IMR-90 (cell line): ENCODE results near the gene ERP44. TPM values are rescaled to one million over a fixed set of nuclear protein-coding genes. Genes with fewer than 3 reads are reported as not detected.

Source experiments
- ATAC-seq: fragments of 200-7000 bp; cut with Tn5 transposase; 2 replicates; pipeline ENCODE4 v1.9.1; 2020; ENCODE audit warnings: low read depth, mild to moderate bottlenecking, moderate library complexity
- BruUV-seq: library from RNA; stranded (reverse); fragments of 400-500 nt; replicated peaks from 2 replicates; lab custom pipeline; 2021; lab: Mats Ljungman, UMichigan
- CTCF ChIA-PET: fragments of 300-600 bp; formaldehyde crosslinking; extraction: SDS; loops from one replicate; lab custom pipeline; 2021; ENCODE audit warnings: antibody characterized with exemption; lab: Yijun Ruan, JAX
- POLR2A ChIA-PET: fragments of 300-600 bp; sonication (Branson Sonifier 250); formaldehyde crosslinking; loops from one replicate; lab custom pipeline; 2022; ENCODE audit warnings: antibody characterized with exemption; ENCODE audit not compliant: unreplicated experiment; lab: Charles Lee
- DNase-seq: peaks from one replicate; pipeline ENCODE4 v3.0.0; 2013
- H2AFZ ChIP-seq: replicated peaks from 2 replicates; pipeline ENCODE3; 2013; ENCODE audit warnings: low read length, mild to moderate bottlenecking; ENCODE audit not compliant: poor library complexity
- H2AK5ac ChIP-seq: 2 replicates; pipeline ENCODE4 v1.6.1; 2013; ENCODE audit warnings: low read depth, low read length, inconsistent platforms
- H2AK9ac ChIP-seq: replicated peaks from 2 replicates; pipeline ENCODE3; 2013; ENCODE audit warnings: mild to moderate bottlenecking, low read depth, low read length, moderate library complexity; ENCODE audit not compliant: poor library complexity
- H2BK120ac ChIP-seq: 2 replicates; pipeline ENCODE4 v1.6.1; 2013; ENCODE audit warnings: low read depth, low read length, inconsistent platforms
- H2BK15ac ChIP-seq: 3 replicates; pipeline ENCODE4 v1.6.1; 2013; ENCODE audit warnings: low read depth, low read length, inconsistent platforms
- H2BK20ac ChIP-seq: 2 replicates; pipeline ENCODE4 v1.6.1; 2013; ENCODE audit warnings: low read depth, mild to moderate bottlenecking, inconsistent platforms, low read length, moderate library complexity
- H2BK5ac ChIP-seq: 2 replicates; pipeline ENCODE4 v1.6.1; 2013; ENCODE audit warnings: mild to moderate bottlenecking, low read depth, low read length, inconsistent platforms; ENCODE audit not compliant: poor library complexity, severe bottlenecking
- H3K14ac ChIP-seq: replicated peaks from 2 replicates; pipeline ENCODE4 v1.6.1; 2013; ENCODE audit warnings: low read depth, low read length, inconsistent platforms
- H3K18ac ChIP-seq: 2 replicates; pipeline ENCODE4 v1.6.1; 2013; ENCODE audit warnings: low read depth, low read length, control low read depth
- H3K23ac ChIP-seq: 2 replicates; pipeline ENCODE4 v1.6.1; 2013; ENCODE audit warnings: low read depth, low read length, inconsistent platforms
- H3K27ac ChIP-seq: 2 replicates; pipeline ENCODE4 v1.5.1; 2013; ENCODE audit warnings: mild to moderate bottlenecking, control low read depth, low read length; ENCODE audit not compliant: insufficient read depth
- H3K27me3 ChIP-seq: 2 replicates; pipeline ENCODE4 v1.6.1; 2013; ENCODE audit warnings: low read length; ENCODE audit not compliant: control insufficient read depth, insufficient read depth
- H3K36me3 ChIP-seq: 2 replicates; pipeline ENCODE4 v1.6.1; 2013; ENCODE audit warnings: low read length, mixed read lengths; ENCODE audit not compliant: control insufficient read depth, insufficient read depth
- H3K4ac ChIP-seq: 2 replicates; pipeline ENCODE4 v1.6.1; 2013; ENCODE audit warnings: low read depth, low read length, inconsistent platforms
- H3K4me1 ChIP-seq: 2 replicates; pipeline ENCODE4 v1.6.1; 2013; ENCODE audit warnings: low read length, mixed read lengths; ENCODE audit not compliant: control insufficient read depth, insufficient read depth
- H3K4me2 ChIP-seq: 2 replicates; pipeline ENCODE4 v1.6.1; 2013; ENCODE audit warnings: low read depth, mild to moderate bottlenecking, control low read depth, low read length, moderate library complexity
- H3K4me3 ChIP-seq: 2 replicates; pipeline ENCODE4 v1.5.1; 2013; ENCODE audit warnings: low read depth, mild to moderate bottlenecking, control low read depth, low read length, moderate library complexity; ENCODE audit not compliant: insufficient read depth
- H3K56ac ChIP-seq: 2 replicates; pipeline ENCODE4 v1.6.1; 2013; ENCODE audit warnings: low read length, inconsistent platforms; ENCODE audit not compliant: insufficient read depth; ENCODE audit errors: extremely low read depth
- H3K79me1 ChIP-seq, 2 experiments: 2 replicates each; pipeline ENCODE4 v1.6.1; 2013; ENCODE audit warnings: low read length in 2 of 2, inconsistent platforms in 1 of 2, low read depth in 1 of 2
- H3K9ac ChIP-seq: 2 replicates; pipeline ENCODE4 v1.6.1; 2013; ENCODE audit warnings: low read depth, low read length, control low read depth
- H3K9me1 ChIP-seq: 2 replicates; pipeline ENCODE4 v1.6.1; 2013; ENCODE audit warnings: low read length, inconsistent platforms; ENCODE audit not compliant: insufficient read depth
- H3K9me3 ChIP-seq: 2 replicates; pipeline ENCODE4 v1.6.1; 2013; ENCODE audit warnings: low read length; ENCODE audit not compliant: control insufficient read depth, insufficient read depth
- H4K20me1 ChIP-seq: 2 replicates; pipeline ENCODE4 v1.6.1; 2013; ENCODE audit warnings: low read length, inconsistent platforms; ENCODE audit not compliant: insufficient read depth
- H4K5ac ChIP-seq: 2 replicates; pipeline ENCODE4 v1.6.1; 2013; ENCODE audit warnings: mild to moderate bottlenecking, low read depth, low read length, control low read depth
- H4K8ac ChIP-seq, 2 experiments: 2 replicates each; pipeline ENCODE4 v1.6.1; 2013; ENCODE audit warnings: low read depth in 2 of 2, low read length in 2 of 2, control low read depth in 1 of 2, inconsistent platforms in 1 of 2
- H4K91ac ChIP-seq: 2 replicates; pipeline ENCODE4 v1.6.1; 2013; ENCODE audit warnings: low read depth, low read length, inconsistent platforms; ENCODE audit not compliant: insufficient read depth
- CEBPB ChIP-seq: IDR thresholded peaks from 2 replicates; pipeline ENCODE4 v1.6.1; 2012; ENCODE audit warnings: low read depth, low read length, improper control_type of control experiment
- CTCF ChIP-seq: conservative IDR thresholded peaks from 2 replicates; pipeline ENCODE4 v1.5.1; 2012; ENCODE audit warnings: mild to moderate bottlenecking, low read depth, low read length, improper control_type of control experiment
- MAZ ChIP-seq: IDR thresholded peaks from 2 replicates; pipeline ENCODE4 v1.6.1; 2012; ENCODE audit warnings: low read depth, mild to moderate bottlenecking, low read length, improper control_type of control experiment, moderate library complexity, borderline replicate concordance
- MXI1 ChIP-seq: IDR thresholded peaks from 2 replicates; pipeline ENCODE4 v1.6.1; 2012; ENCODE audit warnings: low read depth, mild to moderate bottlenecking, low read length, moderate library complexity, borderline replicate concordance
- RFX5 ChIP-seq: IDR thresholded peaks from 2 replicates; pipeline ENCODE4 v1.8.0; 2012; ENCODE audit warnings: low read depth, mild to moderate bottlenecking, low read length, moderate library complexity
- dilution Hi-C: fragments of 300-500 bp; cut with HindIII; formaldehyde crosslinking; loops from one replicate; pipeline ENCODE4 v1.14.3; 2018; ENCODE audit warnings: low sequenced_read_pairs; ENCODE audit not compliant: unreplicated experiment
- in situ Hi-C: fragments of 300-500 bp; cut with MboI; formaldehyde crosslinking; loops from 3 replicates; pipeline ENCODE4 v1.14.3; 2019; ENCODE audit warnings: low sequenced_read_pairs, inconsistent platforms, mixed read lengths
- intact Hi-C: fragments of 100-400 bp; cut with micrococcal nuclease; formaldehyde crosslinking; loops from 2 replicates; pipeline ENCODE4 v1.10.0; 2022
- polyA plus RNA-seq, 3 experiments: library from polyadenylated mRNA; depleted of rRNA; stranded (reverse); fragments of >200 nt; gene quantifications; 2 replicates each; pipeline ENCODE4 v1.2.3, GENCODE V29; 2012; ENCODE audit warnings: low replicate concordance in 1 of 3
- total RNA-seq: library from RNA; depleted of rRNA; stranded (reverse); fragments of >200 nt; gene quantifications from 2 replicates; pipeline ENCODE4 v1.2.3, GENCODE V29; 2012

Gene ERP44
- total and polyA plus RNA-seq, 2 of the 4 experiments (the other 2 are of a cell fraction): 9.1 to 13.5 TPM

GRCh38 chr9:99986642-99987041, 112.2 kb downstream of the ERP44 start:
- intact Hi-C loops (no loop called here), in situ Hi-C loops (no loop called here), dilution Hi-C loops (no loop called here)
- DNase-seq: no peak
- Histone ChIP-seq H3K23ac (no peak overlapping the region), H4K91ac (no peak overlapping the region), H3K14ac (no peak overlapping the region), H3K36me3 (peaks cover 2% of the 10 kb centered on the region; the same call in 1 of the 2 replicates), H3K27me3 (no peaks in the 10 kb centered on the region), H4K5ac (no peak overlapping the region), H4K20me1 (no peaks in the 10 kb centered on the region), H3K4me3 (no peak overlapping the region), H3K4me1 (no peaks in the 10 kb centered on the region), H3K4ac (no peak overlapping the region), H3K18ac (no peak overlapping the region), H3K56ac (no peak overlapping the region), H2BK15ac (no peak overlapping the region), H3K9me3 (peaks cover 7% of the 10 kb centered on the region; the same call in 1 of the 2 replicates), H2AK9ac (no peak overlapping the region), H2BK5ac (no peak overlapping the region), H2BK120ac (no peak overlapping the region), H4K8ac (no peak overlapping the region), H2AFZ (no peak overlapping the region), H3K9me1 (no peaks in the 10 kb centered on the region; the same call in 1 of the 2 replicates), H3K79me1 (peaks cover 0 to 3% of the 10 kb centered on the region in 2 experiments; a peak in 1 of 4 replicates), H3K9ac (no peak overlapping the region), H2AK5ac (no peak overlapping the region), H2BK20ac (no peak overlapping the region), H3K4me2 (no peak overlapping the region), H3K27ac (no peak overlapping the region)
- no peak for ATAC-seq
- BruUV-seq: no TSS peak
- ChIA-PET CTCF (no interaction called here), POLR2A (no interaction called here)
- TF ChIP-seq CTCF (no peak), RFX5 (no peak), MAZ (no peak), MXI1 (no peak), CEBPB (no peak)
